ENCODE results near the gene EID2B. TPM values are rescaled to one million over a fixed set of nuclear protein-coding genes. Genes with fewer than 3 reads are reported as not detected.
A peak's percentile ranks its signal among the peaks of the same experiment; 100 is the strongest.

Gene EID2B
- total and polyA plus RNA-seq, 2 of the 13 experiments (the other 11 are each of a cell fraction or from before 2014, with no cell fraction given): 2.5 to 3.7 TPM

DNA sequence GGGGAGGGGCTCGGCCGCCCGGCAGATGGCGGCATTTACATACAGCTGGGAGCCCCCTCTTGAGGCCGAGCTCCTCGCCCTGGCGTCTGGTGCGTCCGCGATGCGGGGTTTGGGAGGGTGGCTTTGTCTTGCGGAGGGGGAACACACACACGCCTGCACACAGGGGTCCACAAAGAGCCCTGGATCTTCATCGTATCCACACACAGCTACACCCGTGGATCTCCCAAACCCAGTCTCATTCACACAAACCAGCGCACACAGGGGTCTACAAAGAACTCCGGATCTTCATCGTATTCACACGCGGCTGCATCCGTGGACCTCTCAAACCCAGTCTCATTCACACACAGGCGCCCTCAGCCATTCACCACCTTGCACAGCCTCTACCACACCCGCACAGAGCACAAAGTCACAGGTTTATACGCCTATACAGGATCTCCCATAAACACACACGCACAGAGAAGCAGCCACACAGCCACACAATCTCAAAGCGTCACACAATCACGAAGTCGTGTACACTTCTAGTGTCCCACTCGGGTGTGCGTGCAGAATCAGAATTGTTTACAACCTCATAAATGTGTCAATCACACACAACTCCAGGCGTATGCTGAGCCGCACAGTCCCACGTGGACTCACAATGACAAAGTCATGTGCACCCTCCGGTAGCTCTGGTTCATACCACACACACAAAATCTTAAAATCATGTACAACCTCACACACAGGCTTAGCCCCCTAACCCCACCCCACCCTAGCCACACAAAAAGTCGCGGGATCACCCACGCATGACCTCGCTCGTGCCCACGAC lies 34.5 kb downstream of the EID2B start (continued):
- TF ChIP-seq SOX6 (IDR thresholded peaks at IDR 0.05): no peak
- TF ChIP-seq SOX6 (CRISPR knock-in tag; IDR thresholded peaks at IDR 0.05): peak; percentile 38; the same call in 1 of the 2 replicates
- TF ChIP-seq, protein P1, sequence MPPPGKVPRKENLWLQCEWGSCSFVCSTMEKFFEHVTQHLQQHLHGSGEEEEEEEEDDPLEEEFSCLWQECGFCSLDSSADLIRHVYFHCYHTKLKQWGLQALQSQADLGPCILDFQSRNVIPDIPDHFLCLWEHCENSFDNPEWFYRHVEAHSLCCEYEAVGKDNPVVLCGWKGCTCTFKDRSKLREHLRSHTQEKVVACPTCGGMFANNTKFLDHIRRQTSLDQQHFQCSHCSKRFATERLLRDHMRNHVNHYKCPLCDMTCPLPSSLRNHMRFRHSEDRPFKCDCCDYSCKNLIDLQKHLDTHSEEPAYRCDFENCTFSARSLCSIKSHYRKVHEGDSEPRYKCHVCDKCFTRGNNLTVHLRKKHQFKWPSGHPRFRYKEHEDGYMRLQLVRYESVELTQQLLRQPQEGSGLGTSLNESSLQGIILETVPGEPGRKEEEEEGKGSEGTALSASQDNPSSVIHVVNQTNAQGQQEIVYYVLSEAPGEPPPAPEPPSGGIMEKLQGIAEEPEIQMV (CRISPR knock-in tag; IDR thresholded peaks at IDR 0.05; ENCODE audit: low read depth): peak; percentile 49; the same call in 1 of the 2 replicates
- no peak for TF ChIP-seq NONO (IDR thresholded peaks at IDR 0.05)
- 0 out of 2 replicates have a peak, but pooled peaks have one; percentile 44 for TF ChIP-seq NONO (CRISPR knock-in tag; conservative IDR thresholded peaks at IDR 0.05)
- no peak for TF ChIP-seq ZSCAN21 (CRISPR knock-in tag; IDR thresholded peaks at IDR 0.05; ENCODE audit: borderline replicate concordance)
- TF ChIP-seq ELF3 (CRISPR knock-in tag; IDR thresholded peaks at IDR 0.05): no peak
- 0 out of 2 replicates have a peak, but pooled peaks have one; percentile 29 for TF ChIP-seq ETV5 (CRISPR knock-in tag; IDR thresholded peaks at IDR 0.05; ENCODE audit: borderline replicate concordance)
- TF ChIP-seq, protein P2, sequence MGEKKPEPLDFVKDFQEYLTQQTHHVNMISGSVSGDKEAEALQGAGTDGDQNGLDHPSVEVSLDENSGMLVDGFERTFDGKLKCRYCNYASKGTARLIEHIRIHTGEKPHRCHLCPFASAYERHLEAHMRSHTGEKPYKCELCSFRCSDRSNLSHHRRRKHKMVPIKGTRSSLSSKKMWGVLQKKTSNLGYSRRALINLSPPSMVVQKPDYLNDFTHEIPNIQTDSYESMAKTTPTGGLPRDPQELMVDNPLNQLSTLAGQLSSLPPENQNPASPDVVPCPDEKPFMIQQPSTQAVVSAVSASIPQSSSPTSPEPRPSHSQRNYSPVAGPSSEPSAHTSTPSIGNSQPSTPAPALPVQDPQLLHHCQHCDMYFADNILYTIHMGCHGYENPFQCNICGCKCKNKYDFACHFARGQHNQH (CRISPR knock-in tag; IDR thresholded peaks at IDR 0.05): peak; percentile 26; the same call in 1 of the 2 replicates
- TF ChIP-seq, protein P3, sequence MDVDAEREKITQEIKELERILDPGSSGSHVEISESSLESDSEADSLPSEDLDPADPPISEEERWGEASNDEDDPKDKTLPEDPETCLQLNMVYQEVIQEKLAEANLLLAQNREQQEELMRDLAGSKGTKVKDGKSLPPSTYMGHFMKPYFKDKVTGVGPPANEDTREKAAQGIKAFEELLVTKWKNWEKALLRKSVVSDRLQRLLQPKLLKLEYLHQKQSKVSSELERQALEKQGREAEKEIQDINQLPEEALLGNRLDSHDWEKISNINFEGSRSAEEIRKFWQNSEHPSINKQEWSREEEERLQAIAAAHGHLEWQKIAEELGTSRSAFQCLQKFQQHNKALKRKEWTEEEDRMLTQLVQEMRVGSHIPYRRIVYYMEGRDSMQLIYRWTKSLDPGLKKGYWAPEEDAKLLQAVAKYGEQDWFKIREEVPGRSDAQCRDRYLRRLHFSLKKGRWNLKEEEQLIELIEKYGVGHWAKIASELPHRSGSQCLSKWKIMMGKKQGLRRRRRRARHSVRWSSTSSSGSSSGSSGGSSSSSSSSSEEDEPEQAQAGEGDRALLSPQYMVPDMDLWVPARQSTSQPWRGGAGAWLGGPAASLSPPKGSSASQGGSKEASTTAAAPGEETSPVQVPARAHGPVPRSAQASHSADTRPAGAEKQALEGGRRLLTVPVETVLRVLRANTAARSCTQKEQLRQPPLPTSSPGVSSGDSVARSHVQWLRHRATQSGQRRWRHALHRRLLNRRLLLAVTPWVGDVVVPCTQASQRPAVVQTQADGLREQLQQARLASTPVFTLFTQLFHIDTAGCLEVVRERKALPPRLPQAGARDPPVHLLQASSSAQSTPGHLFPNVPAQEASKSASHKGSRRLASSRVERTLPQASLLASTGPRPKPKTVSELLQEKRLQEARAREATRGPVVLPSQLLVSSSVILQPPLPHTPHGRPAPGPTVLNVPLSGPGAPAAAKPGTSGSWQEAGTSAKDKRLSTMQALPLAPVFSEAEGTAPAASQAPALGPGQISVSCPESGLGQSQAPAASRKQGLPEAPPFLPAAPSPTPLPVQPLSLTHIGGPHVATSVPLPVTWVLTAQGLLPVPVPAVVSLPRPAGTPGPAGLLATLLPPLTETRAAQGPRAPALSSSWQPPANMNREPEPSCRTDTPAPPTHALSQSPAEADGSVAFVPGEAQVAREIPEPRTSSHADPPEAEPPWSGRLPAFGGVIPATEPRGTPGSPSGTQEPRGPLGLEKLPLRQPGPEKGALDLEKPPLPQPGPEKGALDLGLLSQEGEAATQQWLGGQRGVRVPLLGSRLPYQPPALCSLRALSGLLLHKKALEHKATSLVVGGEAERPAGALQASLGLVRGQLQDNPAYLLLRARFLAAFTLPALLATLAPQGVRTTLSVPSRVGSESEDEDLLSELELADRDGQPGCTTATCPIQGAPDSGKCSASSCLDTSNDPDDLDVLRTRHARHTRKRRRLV (CRISPR knock-in tag; IDR thresholded peaks at IDR 0.05): peak; percentile 67; the same call in 1 of the 2 replicates
- TF ChIP-seq, protein P4, sequence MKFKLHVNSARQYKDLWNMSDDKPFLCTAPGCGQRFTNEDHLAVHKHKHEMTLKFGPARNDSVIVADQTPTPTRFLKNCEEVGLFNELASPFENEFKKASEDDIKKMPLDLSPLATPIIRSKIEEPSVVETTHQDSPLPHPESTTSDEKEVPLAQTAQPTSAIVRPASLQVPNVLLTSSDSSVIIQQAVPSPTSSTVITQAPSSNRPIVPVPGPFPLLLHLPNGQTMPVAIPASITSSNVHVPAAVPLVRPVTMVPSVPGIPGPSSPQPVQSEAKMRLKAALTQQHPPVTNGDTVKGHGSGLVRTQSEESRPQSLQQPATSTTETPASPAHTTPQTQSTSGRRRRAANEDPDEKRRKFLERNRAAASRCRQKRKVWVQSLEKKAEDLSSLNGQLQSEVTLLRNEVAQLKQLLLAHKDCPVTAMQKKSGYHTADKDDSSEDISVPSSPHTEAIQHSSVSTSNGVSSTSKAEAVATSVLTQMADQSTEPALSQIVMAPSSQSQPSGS (CRISPR knock-in tag; IDR thresholded peaks at IDR 0.05): 0 out of 2 replicates have a peak, but pooled peaks have one; percentile 36
- 0 out of 2 replicates have a peak, but pooled peaks have one; percentile 16 for TF ChIP-seq IRF2 (CRISPR knock-in tag; IDR thresholded peaks at IDR 0.05)
- peak; percentile 34; the same call in 1 of the 2 replicates for TF ChIP-seq ZNF777 (CRISPR knock-in tag; IDR thresholded peaks at IDR 0.05)
- TF ChIP-seq, protein P5, sequence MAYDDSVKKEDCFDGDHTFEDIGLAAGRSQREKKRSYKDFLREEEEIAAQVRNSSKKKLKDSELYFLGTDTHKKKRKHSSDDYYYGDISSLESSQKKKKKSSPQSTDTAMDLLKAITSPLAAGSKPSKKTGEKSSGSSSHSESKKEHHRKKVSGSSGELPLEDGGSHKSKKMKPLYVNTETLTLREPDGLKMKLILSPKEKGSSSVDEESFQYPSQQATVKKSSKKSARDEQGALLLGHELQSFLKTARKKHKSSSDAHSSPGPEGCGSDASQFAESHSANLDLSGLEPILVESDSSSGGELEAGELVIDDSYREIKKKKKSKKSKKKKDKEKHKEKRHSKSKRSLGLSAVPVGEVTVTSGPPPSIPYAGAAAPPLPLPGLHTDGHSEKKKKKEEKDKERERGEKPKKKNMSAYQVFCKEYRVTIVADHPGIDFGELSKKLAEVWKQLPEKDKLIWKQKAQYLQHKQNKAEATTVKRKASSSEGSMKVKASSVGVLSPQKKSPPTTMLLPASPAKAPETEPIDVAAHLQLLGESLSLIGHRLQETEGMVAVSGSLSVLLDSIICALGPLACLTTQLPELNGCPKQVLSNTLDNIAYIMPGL (CRISPR knock-in tag; IDR thresholded peaks at IDR 0.05; ENCODE audit: borderline replicate concordance in 1 of 2, low read depth in 1 of 2): peak in 1 of 2 experiments; percentile 58; a peak in 1 of 4 replicates

Measured in HepG2 (cell line).